Right lobe of liver (tissue), 4 donors: ENCODE data around the gene KRTAP3-3.

ENCODE experiments used
- POLR2A ChIP-seq: fragments of 450-650 bp; IDR thresholded peaks from one replicate; pipeline ENCODE4 v1.6.1; 2017; ENCODE audit warnings: antibody characterized with exemption, mild to moderate bottlenecking
- TF ChIP-seq, protein P1 (sequence below), 4 donors: fragments of 200-600 bp in 3 of 4; fragments of 450-650 bp in 1 of 4; IDR thresholded peaks; one replicate each; pipeline versions ENCODE4 v1.5.1 to v1.8.0; 2016 to 2022; ENCODE audit warnings: antibody characterized with exemption in 4 of 4, mild to moderate bottlenecking in 2 of 4
- donor health status: DM: no; HTN: no; CAD: no.
- donor health status: DM: no; HTN: no; CAD: no.
- donor health status: DM: no; HTN: yes; CAD: no.

DNA sequence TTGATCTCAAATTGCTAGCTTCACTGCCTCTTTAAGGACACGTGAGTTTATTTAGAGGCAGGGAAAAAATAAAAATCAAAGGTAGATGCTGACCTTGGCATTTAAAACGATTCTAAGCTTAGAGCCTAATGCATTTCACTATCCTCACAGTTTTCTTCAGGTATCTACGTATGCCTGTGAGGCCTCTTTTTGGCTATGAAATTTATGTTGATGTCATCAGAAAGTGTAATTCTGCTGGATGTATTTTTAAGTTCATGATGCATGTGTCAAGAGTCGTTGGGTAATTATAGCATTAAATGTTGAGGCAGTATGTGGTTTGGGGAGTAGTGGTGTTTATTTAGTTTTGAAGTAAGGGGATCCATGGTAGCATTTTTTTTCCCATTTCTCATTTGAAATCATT is 10.0 kb upstream of the KRTAP3-3 start:
- no peak for TF ChIP-seq POLR2A
- TF ChIP-seq, protein P1, sequence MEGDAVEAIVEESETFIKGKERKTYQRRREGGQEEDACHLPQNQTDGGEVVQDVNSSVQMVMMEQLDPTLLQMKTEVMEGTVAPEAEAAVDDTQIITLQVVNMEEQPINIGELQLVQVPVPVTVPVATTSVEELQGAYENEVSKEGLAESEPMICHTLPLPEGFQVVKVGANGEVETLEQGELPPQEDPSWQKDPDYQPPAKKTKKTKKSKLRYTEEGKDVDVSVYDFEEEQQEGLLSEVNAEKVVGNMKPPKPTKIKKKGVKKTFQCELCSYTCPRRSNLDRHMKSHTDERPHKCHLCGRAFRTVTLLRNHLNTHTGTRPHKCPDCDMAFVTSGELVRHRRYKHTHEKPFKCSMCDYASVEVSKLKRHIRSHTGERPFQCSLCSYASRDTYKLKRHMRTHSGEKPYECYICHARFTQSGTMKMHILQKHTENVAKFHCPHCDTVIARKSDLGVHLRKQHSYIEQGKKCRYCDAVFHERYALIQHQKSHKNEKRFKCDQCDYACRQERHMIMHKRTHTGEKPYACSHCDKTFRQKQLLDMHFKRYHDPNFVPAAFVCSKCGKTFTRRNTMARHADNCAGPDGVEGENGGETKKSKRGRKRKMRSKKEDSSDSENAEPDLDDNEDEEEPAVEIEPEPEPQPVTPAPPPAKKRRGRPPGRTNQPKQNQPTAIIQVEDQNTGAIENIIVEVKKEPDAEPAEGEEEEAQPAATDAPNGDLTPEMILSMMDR (IDR thresholded peaks at IDR 0.05): no peak
